A549 (cell line): ENCODE measurements around the gene ZNF185. TPM values are rescaled to one million over a fixed set of nuclear protein-coding genes. Genes with fewer than 3 reads are reported as not detected.

Experiments used
- ATAC-seq, 2 experiments: fragments of 200-7000 bp in 1 of 2; fragments of >200 bp in 1 of 2; cut with Nextera tagmentation in 1 of 2; cut with Tn5 transposase in 1 of 2; 3 replicates each; pipeline versions ENCODE4 v1.8.0 to v1.9.1; 2018 to 2020; ENCODE audit warnings: mild to moderate bottlenecking in 1 of 2, moderate library complexity in 1 of 2
- CTCF ChIA-PET: fragments of 300-600 bp; sonication (Branson Sonifier 250); formaldehyde crosslinking; extraction: SDS; loops from one replicate; lab custom pipeline; 2021; ENCODE audit warnings: antibody characterized with exemption, inconsistent platforms; lab: Yijun Ruan, JAX
- POLR2A ChIA-PET: fragments of 350-600 bp; formaldehyde crosslinking; extraction: SDS; loops from one replicate; lab custom pipeline; 2021; ENCODE audit warnings: antibody characterized with exemption, inconsistent platforms; lab: Yijun Ruan, JAX
- DNase-seq, 2 experiments: peaks; one replicate each; pipeline versions ENCODE4 v3.0.0 to v3.0.0-alpha.2; 2011 to 2016; ENCODE audit warnings: low read depth in 1 of 2, low spot score in 1 of 2
- FAIRE-seq: peaks from 2 replicates; lab custom pipeline; 2011; peaks lifted over from hg19 to GRCh38; lab: Jason Lieb, UNC
- H3K27ac ChIP-seq, 2 experiments: fragments of >200 bp; sonication (Bioruptor Twin); formaldehyde crosslinking; 3 replicates each; pipeline ENCODE4 v1.5.1; 2016 to 2017
- H3K4me1 ChIP-seq: fragments of >200 bp; sonication (Bioruptor Twin); formaldehyde crosslinking; 3 replicates; pipeline ENCODE4 v1.6.1; 2016
- H3K4me2 ChIP-seq: fragments of >200 bp; sonication (Bioruptor Twin); formaldehyde crosslinking; 3 replicates; pipeline ENCODE4 v1.6.1; 2016
- H3K4me3 ChIP-seq: fragments of >200 bp; sonication (Bioruptor Twin); formaldehyde crosslinking; 3 replicates; pipeline ENCODE4 v1.5.1; 2016
- H3K9me3 ChIP-seq: fragments of >200 bp; sonication (Bioruptor Twin); formaldehyde crosslinking; 3 replicates; pipeline ENCODE4 v1.6.1; 2016
- ATOH8 ChIP-seq: fragments of 250-450 bp; sonication (Bioruptor Pico); IDR thresholded peaks from 2 replicates; pipeline ENCODE4 v1.5.0; 2020; ENCODE audit warnings: low read depth, mild to moderate bottlenecking, moderate library complexity
- CBX8 ChIP-seq: fragments of 200-600 bp; sonication (generic); IDR thresholded peaks from 2 replicates; pipeline ENCODE4 v1.6.1; 2016
- E2F6 ChIP-seq: IDR thresholded peaks from 2 replicates; pipeline ENCODE4 v1.6.1; 2012; ENCODE audit warnings: low read depth, borderline replicate concordance
- EHF ChIP-seq: fragments of 250-450 bp; sonication (Bioruptor Pico); IDR thresholded peaks from 2 replicates; pipeline ENCODE4 v1.5.0; 2020; ENCODE audit warnings: mild to moderate bottlenecking
- FOSB ChIP-seq: fragments of 250-450 bp; sonication (Bioruptor Pico); IDR thresholded peaks from 2 replicates; pipeline ENCODE4 v1.5.0; 2020; ENCODE audit warnings: mild to moderate bottlenecking, moderate library complexity
- HMGXB4 ChIP-seq: fragments of 250-450 bp; sonication (Bioruptor Pico); IDR thresholded peaks from 2 replicates; pipeline ENCODE4 v1.5.0; 2021; ENCODE audit warnings: mild to moderate bottlenecking, moderate library complexity, borderline replicate concordance
- KDM1A ChIP-seq: fragments of 200-600 bp; sonication (generic); IDR thresholded peaks from 2 replicates; pipeline ENCODE4 v1.6.1; 2016; ENCODE audit warnings: low read depth, mild to moderate bottlenecking
- MAX ChIP-seq: IDR thresholded peaks from 2 replicates; pipeline ENCODE4 v1.6.1; 2012
- MYC ChIP-seq: IDR thresholded peaks from 2 replicates; pipeline ENCODE4 v1.6.1; 2012; ENCODE audit warnings: mild to moderate bottlenecking, inconsistent platforms, low read length, improper control_type of control experiment, borderline replicate concordance
- PHF8 ChIP-seq: fragments of 200-600 bp; sonication (generic); IDR thresholded peaks from 2 replicates; pipeline ENCODE4 v1.6.1; 2016; ENCODE audit warnings: low read depth, mild to moderate bottlenecking, antibody characterized with exemption, moderate library complexity, borderline replicate concordance
- RAD21 ChIP-seq, 2 experiments: fragments of >200 bp in 1 of 2; sonication (Bioruptor Twin) in 1 of 2; formaldehyde crosslinking in 1 of 2; IDR thresholded peaks in 1 of 2; conservative IDR thresholded peaks in 1 of 2; 2 replicates in 1 of 2; 3 replicates in 1 of 2; pipeline ENCODE4 v1.6.1; 2012 to 2018; ENCODE audit warnings: inconsistent platforms in 1 of 2
- RARB ChIP-seq: fragments of 250-450 bp; sonication (Bioruptor Pico); IDR thresholded peaks from 2 replicates; pipeline ENCODE4 v1.8.0; 2021; ENCODE audit warnings: mild to moderate bottlenecking, moderate library complexity
- TFCP2L1 ChIP-seq: fragments of 250-450 bp; sonication (Bioruptor Pico); IDR thresholded peaks from 2 replicates; pipeline ENCODE4 v1.5.0; 2021; ENCODE audit warnings: mild to moderate bottlenecking
- TP53 ChIP-seq: fragments of 250-450 bp; sonication (Bioruptor Pico); IDR thresholded peaks from 2 replicates; pipeline ENCODE4 v1.5.0; 2021; ENCODE audit warnings: mild to moderate bottlenecking, moderate library complexity
- WGBS: methylation state at CpG from one replicate; pipeline ENCODE4 v1.1.6; 2017; ENCODE audit errors: missing lambda C conversion rate; 5-methylcytosine and 5-hydroxymethylcytosine counted together
- polyA plus RNA-seq, 4 experiments: library from polyadenylated mRNA; depleted of rRNA in 3 of 4; stranded (reverse); fragments of >200 nt; fragmentation: RNase III in 1 of 4; extraction: RNeasy Plus Mini Kit Qiagen cat#74134 plus additional on column Dnase treatment in 1 of 4; gene quantifications; 2 replicates in 3 of 4; 3 replicates in 1 of 4; pipeline ENCODE4 v1.2.3, GENCODE V29; 2011 to 2017
- TF ChIP-seq, protein P1 (sequence below): fragments of 450-650 bp; IDR thresholded peaks from 2 replicates; pipeline ENCODE4 v1.6.1; 2014; ENCODE audit warnings: antibody characterized with exemption
- TF ChIP-seq, protein P2 (sequence below): fragments of >200 bp; sonication (Bioruptor Twin); formaldehyde crosslinking; IDR thresholded peaks from 3 replicates; pipeline ENCODE4 v1.5.1; 2016

Gene ZNF185
- polyA plus RNA-seq, 2 of the 4 experiments (the other 2 are of a cell fraction): 5.0 to 11.2 TPM

DNA sequence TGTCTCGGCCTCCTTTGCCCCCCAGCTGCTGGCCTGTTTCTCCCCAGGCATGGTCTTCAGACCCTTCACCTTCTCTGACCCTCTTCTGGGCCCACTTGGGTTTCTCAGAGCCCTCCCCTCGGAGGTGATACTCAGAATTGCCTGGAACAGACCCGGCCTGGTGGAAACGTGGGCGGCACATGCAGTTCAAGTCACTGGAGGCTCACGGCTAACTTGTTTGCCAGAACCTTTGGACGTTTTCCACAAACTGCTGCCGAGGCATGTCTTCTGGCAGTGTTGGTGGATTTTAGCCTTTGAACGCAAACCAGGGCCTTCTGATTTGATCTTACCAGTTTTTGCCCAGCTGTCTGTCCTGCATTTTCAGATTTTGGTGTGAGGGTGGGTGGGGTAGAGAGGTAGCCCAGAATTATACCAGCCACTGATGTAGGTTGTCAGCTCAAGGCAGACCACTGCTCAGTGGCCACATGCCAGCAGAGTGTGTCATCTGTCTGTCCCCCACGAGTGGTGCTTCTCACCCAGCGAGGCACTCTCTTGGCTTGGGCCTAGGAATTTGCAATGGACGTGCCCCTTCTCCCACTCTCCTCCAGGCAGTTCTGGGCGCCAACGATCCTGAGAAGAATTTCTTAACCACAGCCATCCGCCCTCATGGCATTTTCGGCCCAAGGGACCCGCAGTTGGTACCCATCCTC lies 32.5 kb upstream of the ZNF185 start:
- CTCF ChIA-PET: no interaction called here
- no peak for ATAC-seq
- 91% methylated on average over 15 of the region's 17 CpGs for WGBS
- no peak for TF ChIP-seq PHF8
- no peak for TF ChIP-seq MAX
- no peak for TF ChIP-seq KDM1A
- no peak for TF ChIP-seq FOSB (CRISPR knock-in tag)
- no peak for TF ChIP-seq MYC
- no peak for TF ChIP-seq HMGXB4 (CRISPR knock-in tag)
- no peak for TF ChIP-seq E2F6
- TF ChIP-seq, protein P1, sequence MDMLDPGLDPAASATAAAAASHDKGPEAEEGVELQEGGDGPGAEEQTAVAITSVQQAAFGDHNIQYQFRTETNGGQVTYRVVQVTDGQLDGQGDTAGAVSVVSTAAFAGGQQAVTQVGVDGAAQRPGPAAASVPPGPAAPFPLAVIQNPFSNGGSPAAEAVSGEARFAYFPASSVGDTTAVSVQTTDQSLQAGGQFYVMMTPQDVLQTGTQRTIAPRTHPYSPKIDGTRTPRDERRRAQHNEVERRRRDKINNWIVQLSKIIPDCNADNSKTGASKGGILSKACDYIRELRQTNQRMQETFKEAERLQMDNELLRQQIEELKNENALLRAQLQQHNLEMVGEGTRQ: no peak
- TF ChIP-seq TP53 (CRISPR knock-in tag): no peak
- TF ChIP-seq ATOH8 (CRISPR knock-in tag): no peak
- TF ChIP-seq, protein P2, sequence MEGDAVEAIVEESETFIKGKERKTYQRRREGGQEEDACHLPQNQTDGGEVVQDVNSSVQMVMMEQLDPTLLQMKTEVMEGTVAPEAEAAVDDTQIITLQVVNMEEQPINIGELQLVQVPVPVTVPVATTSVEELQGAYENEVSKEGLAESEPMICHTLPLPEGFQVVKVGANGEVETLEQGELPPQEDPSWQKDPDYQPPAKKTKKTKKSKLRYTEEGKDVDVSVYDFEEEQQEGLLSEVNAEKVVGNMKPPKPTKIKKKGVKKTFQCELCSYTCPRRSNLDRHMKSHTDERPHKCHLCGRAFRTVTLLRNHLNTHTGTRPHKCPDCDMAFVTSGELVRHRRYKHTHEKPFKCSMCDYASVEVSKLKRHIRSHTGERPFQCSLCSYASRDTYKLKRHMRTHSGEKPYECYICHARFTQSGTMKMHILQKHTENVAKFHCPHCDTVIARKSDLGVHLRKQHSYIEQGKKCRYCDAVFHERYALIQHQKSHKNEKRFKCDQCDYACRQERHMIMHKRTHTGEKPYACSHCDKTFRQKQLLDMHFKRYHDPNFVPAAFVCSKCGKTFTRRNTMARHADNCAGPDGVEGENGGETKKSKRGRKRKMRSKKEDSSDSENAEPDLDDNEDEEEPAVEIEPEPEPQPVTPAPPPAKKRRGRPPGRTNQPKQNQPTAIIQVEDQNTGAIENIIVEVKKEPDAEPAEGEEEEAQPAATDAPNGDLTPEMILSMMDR: no peak
- TF ChIP-seq, all 56 proteins: peak for 0
- FAIRE-seq (no peak), DNase-seq (no peak)
- no peak overlapping the region for H3K4me2 ChIP-seq
- no peaks in the 10 kb centered on the region for H3K9me3 ChIP-seq
- H3K4me3 ChIP-seq: no peak overlapping the region
- no peaks in the 10 kb centered on the region for H3K4me1 ChIP-seq
- POLR2A ChIA-PET: no interaction called here
- no peak overlapping the region for H3K27ac ChIP-seq

- H3K4me2 ChIP-seq: no peak overlapping the region
- ATAC-seq: no peak
- H3K27ac ChIP-seq: no peak overlapping the region
- TF ChIP-seq RAD21 (conservative IDR thresholded peaks at IDR 0.05 in 1 of 2, IDR thresholded peaks at IDR 0.05 in 1 of 2): no peak
- peak; percentile 49 for FAIRE-seq
- H3K9me3 ChIP-seq: no peaks in the 10 kb centered on the region
- ChIA-PET POLR2A (no interaction called here), CTCF (no interaction called here)
- DNase-seq: no peak
- no peaks in the 10 kb centered on the region for H3K4me1 ChIP-seq
- 98% methylated on average over 5 of the region's 5 CpGs for whole genome bisulfite sequencing
- no peak overlapping the region for H3K4me3 ChIP-seq
These were observed 31.5 kb upstream of the ZNF185 start for GRCh38 chrX:152866386-152866785.

- peak in 1 of 2 experiments; percentile 48; a peak in 3 of 6 replicates for ATAC-seq
- DNase-seq: peak in 1 of 2 experiments; percentile 5
- H3K9me3 ChIP-seq: no peaks in the 10 kb centered on the region
- no peak overlapping the region for H3K4me2 ChIP-seq
- TF ChIP-seq, protein P2: no peak
- TF ChIP-seq EHF (no peak), RARB (CRISPR knock-in tag) (no peak), CBX8 (no peak), TFCP2L1 (CRISPR knock-in tag) (no peak)
- no peak for FAIRE-seq
- ChIA-PET CTCF (interaction anchor here (0.6 to 1.1 kb wide), 5 partner anchors 7 to 1103 kb away, joined by 3 to 6 read pairs (median 3); no protein-coding TSS in a partner anchor), POLR2A (no interaction called here)
- H3K27ac ChIP-seq: no peak overlapping the region
- no peaks in the 10 kb centered on the region for H3K4me1 ChIP-seq
- no peak overlapping the region for H3K4me3 ChIP-seq
- 82% methylated on average over 7 of the region's 7 CpGs for WGBS
These were observed 27.9 kb upstream of the ZNF185 start for GRCh38 chrX:152869972-152870371.
